ENCODE results near the gene SRSF7.
"Not testable (repeated sequence)": the region's sequence is repeated elsewhere in the genome, so short reads cannot be mapped to it uniquely, and the experiment has no call there.

The SRSF7 gene

GRCh38 chr2:38739524-38739923 lies 11.6 kb downstream of the SRSF7 start:
- TF ChIP-seq CTCF (IDR thresholded peaks at IDR 0.05; ENCODE audit: low read depth, low read length), result no peak
- H3K4me3 ChIP-seq (ENCODE audit: low read depth, low read length), result no peak overlapping the region

GRCh38 chr2:38737925-38738324 lies 13.2 kb downstream of the SRSF7 start:
- H3K4me3 ChIP-seq (ENCODE audit: low read depth, low read length), result no peak overlapping the region
- no peak for TF ChIP-seq CTCF (IDR thresholded peaks at IDR 0.05; ENCODE audit: low read depth, low read length)

- not testable (repeated sequence) for H3K4me3 ChIP-seq (ENCODE audit: low read depth, low read length)
These were observed 14.0 kb downstream of the SRSF7 start for GRCh38 chr2:38737000-38737698.

GRCh38 chr2:38735999-38736320 lies 15.2 kb downstream of the SRSF7 start:
- no peak for TF ChIP-seq CTCF (IDR thresholded peaks at IDR 0.05; ENCODE audit: low read depth, low read length)
- H3K4me3 ChIP-seq (ENCODE audit: low read depth, low read length), result no peak overlapping the region

- TF ChIP-seq CTCF (IDR thresholded peaks at IDR 0.05; ENCODE audit: low read depth, low read length), result no peak
- H3K4me3 ChIP-seq (ENCODE audit: low read depth, low read length), result no peak overlapping the region
These were observed 16.7 kb downstream of the SRSF7 start for GRCh38 chr2:38734299-38735058.

GRCh38 chr2:38733300-38733971 lies 17.7 kb downstream of the SRSF7 start:
- TF ChIP-seq CTCF (IDR thresholded peaks at IDR 0.05; ENCODE audit: low read depth, low read length), result no peak
- no peak overlapping the region for H3K4me3 ChIP-seq (ENCODE audit: low read depth, low read length)

- no peak for TF ChIP-seq CTCF (IDR thresholded peaks at IDR 0.05; ENCODE audit: low read depth, low read length)
These were observed 19.4 kb downstream of the SRSF7 start for GRCh38 chr2:38731684-38732221.

More at GRCh38 chr2:38731684-38732221, 19.4 kb downstream of the SRSF7 start:
- no peak overlapping the region for H3K4me3 ChIP-seq (ENCODE audit: low read depth, low read length)
